ES-I3 (cell line): ENCODE measurements around the gene YPEL1.
"Not testable (repeated sequence)": the region's sequence is repeated elsewhere in the genome, so short reads cannot be mapped to it uniquely, and the experiment has no call there.

Experiments used
- H3K36me3 ChIP-seq: 2 replicates; pipeline ENCODE4 v1.6.1; 2013; ENCODE audit warnings: mild to moderate bottlenecking, low read length, control low read depth, moderate library complexity; ENCODE audit not compliant: insufficient read depth
- H3K4me1 ChIP-seq: 2 replicates; pipeline ENCODE4 v1.6.1; 2013; ENCODE audit warnings: mild to moderate bottlenecking, control low read depth, low read length; ENCODE audit not compliant: insufficient read depth
- H3K9ac ChIP-seq: 2 replicates; pipeline ENCODE4 v1.6.1; 2013; ENCODE audit warnings: low read depth, mild to moderate bottlenecking, low read length, moderate library complexity
- H3K9me3 ChIP-seq: 2 replicates; pipeline ENCODE4 v1.6.1; 2013; ENCODE audit warnings: mild to moderate bottlenecking, low read length, moderate library complexity; ENCODE audit not compliant: control insufficient read depth, insufficient read depth

YPEL1 gene

DNA sequence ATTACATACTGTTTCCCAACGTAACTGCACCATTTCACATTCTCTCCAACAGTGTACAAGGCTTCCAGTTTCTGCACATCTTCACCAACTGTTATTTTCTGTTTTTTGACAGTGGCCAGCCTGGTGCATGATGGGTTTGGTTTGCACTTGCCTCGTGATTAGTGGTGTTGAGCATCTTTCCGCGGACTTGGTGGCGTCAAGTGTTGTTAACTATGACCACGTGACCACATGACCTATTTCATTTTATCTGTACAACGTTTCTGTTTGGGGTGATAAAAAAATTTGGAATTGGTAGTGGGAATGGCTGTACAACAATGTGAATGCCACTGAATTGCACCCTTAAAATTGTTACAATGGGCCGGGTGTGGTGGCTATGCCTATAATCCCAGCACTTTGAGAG is 2.5 kb upstream of the YPEL1 start:
- Histone ChIP-seq H3K9ac (no peak overlapping the region), H3K9me3 (no peaks in the 10 kb centered on the region), H3K4me1 (no peaks in the 10 kb centered on the region; the same call in 1 of the 2 replicates), H3K36me3 (no peaks in the 10 kb centered on the region)

DNA sequence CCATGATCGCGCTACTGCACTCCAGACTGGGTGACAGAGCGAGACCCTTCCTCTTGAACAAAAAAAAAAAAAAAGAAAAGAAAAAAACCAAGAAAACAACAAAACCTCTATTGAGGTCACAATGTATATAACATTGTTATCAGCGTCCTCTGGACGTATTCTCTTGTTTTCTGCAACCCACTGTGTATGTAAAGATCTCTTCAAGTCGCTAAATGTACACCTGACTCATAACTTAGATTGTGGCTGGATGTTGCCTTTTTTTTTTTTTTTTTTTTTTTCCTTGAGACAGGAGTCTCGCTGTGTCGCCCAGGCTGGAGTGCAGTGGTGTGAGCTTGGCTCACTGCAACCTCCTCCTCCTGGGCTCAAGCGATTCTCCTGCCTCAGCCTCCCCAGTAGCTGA is 1.4 kb upstream of the YPEL1 start:
- no peak overlapping the region for H3K9ac ChIP-seq

DNA sequence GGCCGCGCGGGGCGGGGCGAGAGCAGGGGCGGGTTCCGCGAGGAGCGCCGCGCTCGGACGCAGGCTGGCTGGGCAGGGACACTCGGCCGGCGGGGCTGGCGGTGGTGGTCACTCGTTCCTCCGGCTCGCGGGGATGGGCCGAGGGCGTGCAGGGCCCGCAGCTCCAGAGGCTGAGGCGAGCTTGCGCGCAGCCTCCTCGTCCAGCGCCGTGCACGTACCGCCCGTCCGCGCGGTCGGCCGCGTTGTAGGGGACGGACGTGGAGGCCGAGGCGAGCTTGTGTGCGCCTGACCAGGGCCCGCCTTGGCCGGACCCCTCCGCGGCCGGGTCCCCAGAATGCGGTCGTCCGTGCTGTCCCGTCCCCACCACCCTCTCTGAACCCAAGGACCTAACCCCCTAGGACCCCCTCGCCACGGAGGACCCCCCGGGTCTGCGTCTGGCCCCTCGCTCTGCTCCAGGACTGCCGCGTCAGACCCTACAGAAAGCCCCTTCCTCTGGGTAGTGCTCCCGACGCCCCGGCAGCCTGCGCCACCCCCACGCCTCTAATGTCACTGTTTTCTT is 569 bp upstream of the YPEL1 start:
- H3K36me3 ChIP-seq = no peaks in the 10 kb centered on the region
- H3K9ac ChIP-seq = peak overlapping the region; percentile 53; the same call in 1 of the 2 replicates
- H3K9me3 ChIP-seq = no peaks in the 10 kb centered on the region
- H3K4me1 ChIP-seq = no peaks in the 10 kb centered on the region; the same call in 1 of the 2 replicates

More for the DNA sequence above, 1.4 kb upstream of the YPEL1 start:
- H3K9me3 ChIP-seq = no peaks in the 10 kb centered on the region
- no peaks in the 10 kb centered on the region; the same call in 1 of the 2 replicates for H3K4me1 ChIP-seq
- no peaks in the 10 kb centered on the region for H3K36me3 ChIP-seq

DNA sequence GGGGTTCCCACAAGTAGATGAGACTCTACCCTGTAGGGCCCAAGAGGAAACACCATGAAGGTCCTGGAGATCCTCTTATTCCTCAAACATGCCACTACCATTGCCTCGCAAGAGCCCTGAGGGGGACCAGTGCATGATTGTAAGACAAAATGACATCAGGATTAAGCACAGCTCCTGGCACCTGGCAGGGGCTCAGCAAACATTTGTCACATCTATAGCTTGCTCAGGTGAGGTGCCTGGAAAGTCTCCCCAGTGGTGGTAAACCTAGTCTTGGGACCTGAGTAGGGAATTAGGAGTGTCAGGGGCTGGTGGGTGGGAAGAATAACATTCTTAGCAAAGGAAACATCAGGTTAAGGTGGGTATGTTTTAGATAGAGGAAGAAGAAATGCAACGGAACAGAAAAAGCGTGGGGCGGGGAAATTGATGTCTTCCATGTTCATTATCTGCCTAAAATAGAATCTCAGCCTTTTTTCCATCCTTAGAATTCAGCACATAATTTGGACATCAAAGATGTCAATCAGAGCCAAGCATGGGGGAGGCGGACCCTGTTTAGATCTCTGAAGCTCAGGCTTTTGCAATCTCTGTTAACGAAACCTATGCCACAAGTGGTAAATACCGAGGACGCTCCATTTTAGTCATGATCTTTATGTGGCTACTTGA is 924 bp downstream of the YPEL1 start:
- Histone ChIP-seq H3K4me1 (peaks cover 3% of the 10 kb centered on the region; the same call in 1 of the 2 replicates), H3K9me3 (no peaks in the 10 kb centered on the region), H3K9ac (peak overlapping the region; percentile 81), H3K36me3 (no peaks in the 10 kb centered on the region)

DNA sequence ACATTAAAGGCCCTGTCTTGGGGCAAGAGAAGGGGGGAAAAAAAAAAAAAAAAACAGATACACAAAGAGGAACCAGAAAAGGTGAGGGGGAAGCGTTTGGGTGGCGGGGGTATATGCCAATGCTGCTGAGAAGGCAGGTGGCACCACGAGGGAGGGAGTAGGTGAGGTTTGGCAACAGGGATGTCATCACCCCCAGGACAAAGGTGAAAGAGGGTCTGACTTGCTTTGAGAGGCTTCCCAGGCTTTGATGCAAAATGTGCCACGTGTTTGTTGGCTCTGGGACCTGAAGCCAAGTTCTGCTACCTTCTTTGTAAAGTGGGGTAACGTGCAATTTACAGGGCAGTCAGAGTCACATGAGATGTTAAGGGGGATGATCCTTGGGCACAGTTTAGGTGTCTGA is 4.1 kb downstream of the YPEL1 start:
- Histone ChIP-seq H3K9me3 (no peaks in the 10 kb centered on the region), H3K4me1 (peaks cover 3% of the 10 kb centered on the region; the same call in 1 of the 2 replicates), H3K9ac (no peak overlapping the region), H3K36me3 (no peaks in the 10 kb centered on the region)

DNA sequence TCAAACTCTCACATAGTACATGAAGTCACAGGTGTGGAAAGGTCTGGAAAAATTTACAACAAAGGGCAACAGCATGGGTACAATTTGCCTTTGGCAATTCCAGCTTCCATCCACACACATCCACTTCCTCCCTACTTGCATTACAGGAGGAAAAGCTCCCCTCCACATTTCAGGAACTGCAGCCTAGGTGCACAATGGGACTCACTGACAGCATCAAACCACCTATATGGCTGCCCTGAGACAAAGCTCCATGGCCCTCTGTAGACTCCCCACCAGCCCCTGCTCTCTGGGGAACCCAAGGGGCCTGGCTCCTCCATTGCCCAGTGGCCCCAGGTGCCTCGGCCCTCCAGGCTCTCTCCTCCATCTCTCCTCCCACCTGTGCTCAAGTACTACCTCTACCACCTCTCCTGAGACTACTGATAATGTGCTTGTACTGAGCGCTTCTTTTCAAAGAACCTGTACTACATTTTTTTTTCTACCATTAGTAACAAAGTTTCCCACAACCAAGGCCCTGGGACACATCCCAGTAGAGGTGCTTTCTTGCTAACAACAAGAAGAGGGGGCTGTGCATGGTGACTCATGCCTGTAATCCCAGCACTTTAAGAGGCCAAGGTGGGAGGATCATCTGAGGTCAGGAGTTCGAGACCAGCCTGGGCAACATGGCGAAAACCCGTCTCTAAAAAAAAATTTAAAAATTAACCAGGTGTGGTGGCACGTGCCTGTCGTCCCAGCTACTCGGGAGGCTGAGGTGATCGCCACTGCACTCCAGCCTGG is 4.9 kb downstream of the YPEL1 start:
- Histone ChIP-seq H3K9me3 (no peaks in the 10 kb centered on the region), H3K9ac (no peak overlapping the region), H3K36me3 (no peaks in the 10 kb centered on the region), H3K4me1 (peaks cover 3% of the 10 kb centered on the region; the same call in 1 of the 2 replicates)

DNA sequence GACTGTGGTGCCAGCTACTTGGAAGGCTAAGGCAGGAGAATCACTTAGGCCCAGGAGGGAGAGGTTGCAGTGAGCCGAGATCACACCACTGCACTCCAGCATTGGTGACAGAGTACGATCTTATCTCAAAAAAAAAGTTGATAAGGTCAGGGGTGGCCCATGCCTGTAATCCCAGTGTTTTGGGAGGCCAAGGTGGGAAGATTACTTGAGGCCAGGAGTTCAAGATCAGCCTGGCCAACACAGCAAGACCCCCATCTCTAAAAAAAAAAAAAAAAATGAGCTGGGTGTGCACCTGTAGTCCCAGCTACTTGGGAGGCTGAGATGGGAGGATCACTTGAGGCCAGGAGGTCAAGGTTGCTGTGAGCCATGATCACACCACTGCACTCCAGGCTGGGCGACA is 6.4 kb downstream of the YPEL1 start:
- H3K36me3 ChIP-seq = not testable (repeated sequence)

DNA sequence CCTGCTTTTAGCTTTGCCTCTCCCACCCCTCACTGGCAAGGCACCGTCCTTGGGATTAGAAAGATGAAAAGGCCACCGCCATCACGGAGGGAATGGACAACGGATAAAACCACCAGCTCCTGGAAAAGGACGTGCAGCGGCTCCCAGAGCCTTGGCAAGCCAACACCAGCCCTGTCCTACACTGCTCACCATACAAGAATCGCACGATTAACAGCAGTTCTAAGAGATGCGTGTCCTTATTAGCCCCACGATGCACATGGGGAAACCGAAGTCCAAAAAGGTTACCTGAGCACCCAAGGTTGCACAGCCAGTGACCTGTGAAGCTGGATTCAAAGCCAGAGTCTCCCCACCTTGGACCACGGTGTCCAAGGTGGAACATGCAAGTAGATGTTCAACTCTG is 7.3 kb downstream of the YPEL1 start:
- Histone ChIP-seq H3K9me3 (no peaks in the 10 kb centered on the region), H3K4me1 (peaks cover 3% of the 10 kb centered on the region; the same call in 1 of the 2 replicates), H3K9ac (no peak overlapping the region), H3K36me3 (no peaks in the 10 kb centered on the region)

More for the DNA sequence above, 6.4 kb downstream of the YPEL1 start:
- H3K4me1 ChIP-seq, H3K9ac ChIP-seq, H3K9me3 ChIP-seq: not testable (repeated sequence)

DNA sequence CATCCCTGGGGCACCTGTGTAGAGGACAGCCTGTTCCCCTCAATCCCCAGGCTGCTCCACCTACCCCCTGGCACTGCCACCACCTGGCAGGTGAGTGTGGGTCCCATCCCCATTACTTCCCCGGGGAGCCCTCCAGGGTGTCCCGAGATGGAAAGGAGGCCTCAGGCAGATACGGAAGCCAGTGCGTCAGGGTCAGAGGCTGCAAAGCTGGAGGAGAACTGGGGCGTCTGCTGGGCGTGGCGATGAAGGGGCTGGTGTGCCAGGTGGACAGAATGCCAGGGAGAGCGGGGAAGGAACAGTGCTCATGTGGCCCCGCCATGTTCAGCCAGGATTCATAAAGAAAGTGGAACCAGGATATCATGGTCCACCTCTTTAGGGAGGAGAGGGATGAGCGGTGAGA is 7.8 kb downstream of the YPEL1 start:
- Histone ChIP-seq H3K9ac (no peak overlapping the region), H3K4me1 (peaks cover 3% of the 10 kb centered on the region; the same call in 1 of the 2 replicates), H3K9me3 (no peaks in the 10 kb centered on the region), H3K36me3 (no peaks in the 10 kb centered on the region)

DNA sequence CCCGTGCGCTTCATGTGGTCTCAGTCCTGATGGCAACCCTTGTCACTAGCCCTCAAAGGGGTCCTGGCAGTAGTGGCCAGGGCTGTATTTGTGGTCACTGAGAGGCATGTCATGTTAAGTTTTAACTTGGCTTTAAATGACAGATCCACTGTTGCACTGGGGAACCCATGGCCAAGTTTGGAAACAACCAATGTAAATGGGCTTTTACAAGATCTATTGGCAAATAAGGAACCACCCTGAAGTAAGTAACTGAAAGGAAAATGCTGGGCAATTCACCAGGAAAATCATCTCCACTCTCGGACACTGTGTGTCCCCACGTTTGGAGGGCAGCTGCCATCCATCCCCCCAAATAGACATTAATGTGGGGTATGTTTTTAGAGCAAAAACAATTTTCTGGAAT is 8.4 kb downstream of the YPEL1 start:
- Histone ChIP-seq H3K9me3 (no peaks in the 10 kb centered on the region), H3K9ac (no peak overlapping the region), H3K4me1 (peaks cover 3% of the 10 kb centered on the region; the same call in 1 of the 2 replicates), H3K36me3 (no peaks in the 10 kb centered on the region)

DNA sequence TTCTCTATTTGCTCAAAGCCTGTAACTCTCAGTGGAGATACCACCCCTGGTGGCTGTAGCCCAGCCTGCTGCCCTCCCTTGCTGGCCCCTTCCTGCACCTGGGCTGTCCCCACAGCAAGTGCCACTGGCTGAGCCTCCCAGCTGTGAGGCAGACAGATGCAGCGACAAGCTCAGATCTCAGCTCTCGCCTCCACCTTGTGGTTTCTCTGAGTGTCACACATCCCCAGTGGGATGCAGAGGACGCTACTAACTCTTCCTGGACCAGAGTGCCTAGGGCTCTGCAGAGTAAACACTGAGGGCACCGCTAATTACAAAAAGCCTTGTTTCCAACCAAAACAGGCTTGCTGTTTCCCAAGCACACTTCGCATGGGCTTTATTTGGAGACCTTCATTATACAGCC is 8.9 kb downstream of the YPEL1 start:
- H3K9ac ChIP-seq = no peak overlapping the region
- no peaks in the 10 kb centered on the region for H3K36me3 ChIP-seq
- no peaks in the 10 kb centered on the region for H3K9me3 ChIP-seq
- peaks cover 3% of the 10 kb centered on the region; the same call in 1 of the 2 replicates for H3K4me1 ChIP-seq

DNA sequence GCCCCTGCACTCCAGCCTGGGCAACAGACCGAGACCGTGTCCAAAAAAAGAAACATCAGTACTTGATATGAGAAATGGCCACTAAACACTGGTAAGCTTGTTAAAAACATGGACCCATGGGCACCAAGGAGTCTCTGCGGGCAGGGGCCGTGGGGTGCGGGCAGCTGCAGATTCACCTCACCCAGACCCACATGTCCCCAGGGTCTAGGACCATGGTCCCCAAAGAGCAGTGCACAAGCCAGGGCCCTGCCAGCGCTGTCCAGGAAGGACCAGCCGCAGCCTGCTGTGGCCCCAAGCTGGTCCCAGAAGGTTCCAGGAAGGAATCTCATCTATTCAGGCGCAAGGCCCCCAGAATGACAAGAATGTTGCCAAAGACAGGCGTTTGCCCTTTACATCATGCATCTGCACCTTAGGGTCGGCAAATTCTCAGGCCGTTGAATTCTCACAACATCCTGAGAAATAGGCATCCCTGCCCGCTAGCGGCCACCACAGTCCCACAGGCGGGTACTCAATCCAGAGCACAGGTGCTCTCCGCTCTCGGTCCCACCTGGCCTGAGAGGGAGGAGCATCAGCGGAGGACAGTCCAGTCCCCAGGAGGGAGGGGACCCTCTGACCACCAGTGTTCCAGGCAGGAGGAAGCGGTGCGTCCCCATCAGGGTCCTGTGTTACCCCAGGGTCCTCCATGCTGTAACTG is 9.5 kb downstream of the YPEL1 start:
- Histone ChIP-seq H3K4me1 (peaks cover 3% of the 10 kb centered on the region; the same call in 1 of the 2 replicates), H3K9me3 (no peaks in the 10 kb centered on the region), H3K36me3 (no peaks in the 10 kb centered on the region), H3K9ac (no peak overlapping the region)

DNA sequence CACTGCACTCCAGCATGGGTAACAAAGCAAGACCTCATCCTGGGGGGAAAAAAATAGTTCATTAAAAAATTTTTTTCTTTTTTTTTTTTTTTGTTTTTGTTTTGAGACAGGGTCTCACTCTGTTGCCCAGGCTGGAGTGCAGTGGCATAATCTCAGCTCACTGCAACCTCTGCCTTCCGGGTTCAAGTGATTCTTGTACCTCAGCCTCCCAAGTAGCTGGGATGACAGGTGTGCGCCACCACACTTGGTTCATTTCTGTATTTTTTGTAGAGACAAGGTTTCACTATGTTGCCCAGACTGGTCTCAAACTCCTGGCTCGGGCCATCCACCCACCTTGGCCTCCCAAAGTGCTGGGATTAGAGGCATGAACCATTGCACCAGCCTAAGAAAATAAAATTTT is 11.1 kb downstream of the YPEL1 start:
- not testable (repeated sequence) for H3K9me3 ChIP-seq, H3K9ac ChIP-seq, H3K36me3 ChIP-seq, H3K4me1 ChIP-seq

DNA sequence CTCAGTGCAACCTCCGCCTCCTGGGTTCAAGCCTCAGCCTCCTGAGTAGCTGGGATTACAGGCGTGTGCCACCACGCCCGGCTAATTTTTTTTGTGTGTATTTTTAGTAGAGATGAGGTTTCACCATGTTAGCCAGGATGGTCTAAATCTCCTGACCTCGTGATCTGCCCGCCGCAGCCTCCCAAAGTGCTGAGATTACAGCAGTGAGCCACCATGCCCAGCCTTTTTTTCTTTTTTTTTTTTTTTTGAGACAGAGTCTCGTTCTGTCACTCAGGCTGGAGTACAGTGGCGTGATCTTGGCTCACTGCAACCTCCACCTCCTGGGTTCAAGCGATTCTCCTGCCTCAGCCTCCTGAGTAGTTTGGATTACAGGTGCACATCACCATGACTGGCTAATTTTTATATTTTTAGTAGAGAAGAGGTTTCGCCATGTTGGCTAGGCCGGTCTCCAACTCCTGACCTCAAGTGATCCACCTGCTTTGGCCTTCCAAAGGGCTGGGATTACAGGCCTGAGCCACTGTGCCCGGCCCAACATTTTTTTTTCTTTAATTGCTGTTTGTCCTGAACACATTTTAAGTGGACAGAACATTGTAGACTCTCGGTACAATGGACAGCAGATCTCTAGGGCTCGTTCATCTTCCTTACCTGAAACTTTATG is 14.3 kb downstream of the YPEL1 start:
- H3K9me3 ChIP-seq, H3K4me1 ChIP-seq, H3K9ac ChIP-seq, H3K36me3 ChIP-seq: not testable (repeated sequence)
